Measurements from ENCODE around the gene CWC27. TPM values are rescaled to one million over a fixed set of nuclear protein-coding genes. Genes with fewer than 3 reads are reported as not detected.

CWC27 gene
- total and polyA plus RNA-seq, 9 of the 15 experiments (the other 6 are each of a cell fraction or from before 2014, with no cell fraction given) = 19.7 to 49.3 (median 38.3) TPM

- TF ChIP-seq PBX2 (CRISPR knock-in tag; IDR thresholded peaks at IDR 0.05; ENCODE audit: low read depth) (no peak), PBX2 (tag; conservative IDR thresholded peaks at IDR 0.05; ENCODE audit: low read depth) (peak; percentile 81), E2F5 (CRISPR knock-in tag; IDR thresholded peaks at IDR 0.05) (no peak), SIN3B (IDR thresholded peaks at IDR 0.05; ENCODE audit: low read depth) (no peak), ELK1 (CRISPR knock-in tag; IDR thresholded peaks at IDR 0.05) (no peak), FOXA3 (CRISPR knock-in tag; conservative IDR thresholded peaks at IDR 0.05 in 1 of 2, IDR thresholded peaks at IDR 0.05 in 1 of 2) (no peak), ETS2 (tag; IDR thresholded peaks at IDR 0.05; ENCODE audit: borderline replicate concordance, poor library complexity, severe bottlenecking) (no peak), ZNF77 (CRISPR knock-in tag; IDR thresholded peaks at IDR 0.05) (no peak), FOXK1 (CRISPR knock-in tag; IDR thresholded peaks at IDR 0.05; ENCODE audit: borderline replicate concordance) (no peak), AFF1 (IDR thresholded peaks at IDR 0.05; ENCODE audit: low read depth in 1 of 2, partially characterized antibody in 2 of 2) (no peak), CBX1 (IDR thresholded peaks at IDR 0.05; ENCODE audit: low read depth) (no peak), FOXA1 (IDR thresholded peaks at IDR 0.05; ENCODE audit: borderline replicate concordance) (no peak), ETV5 (CRISPR knock-in tag; IDR thresholded peaks at IDR 0.05; ENCODE audit: low read depth) (no peak), RNF219 (CRISPR knock-in tag; IDR thresholded peaks at IDR 0.05) (no peak), ZNF253 (CRISPR knock-in tag; conservative IDR thresholded peaks at IDR 0.05) (no peak), ARHGAP35 (IDR thresholded peaks at IDR 0.05; ENCODE audit: partially characterized antibody) (peak; percentile 76), TEAD4 (IDR thresholded peaks at IDR 0.05; ENCODE audit: low read length) (peak; percentile 14; the same call in 1 of the 2 replicates), TEAD4 (CRISPR knock-in tag; IDR thresholded peaks at IDR 0.05; ENCODE audit: borderline replicate concordance) (no peak)
Measured at GRCh38 chr5:64790210-64790609, 21.5 kb downstream of the CWC27 start (continued).

All from K562 (cell line).